BJ (cell line): ENCODE results near the gene SUGT1. TPM values are rescaled to one million over a fixed set of nuclear protein-coding genes. Genes with fewer than 3 reads are reported as not detected.

Experiments
- CTCF ChIA-PET: fragments of 350-600 bp; formaldehyde crosslinking; extraction: SDS; loops from one replicate; lab custom pipeline; 2021; ENCODE audit warnings: antibody characterized with exemption, inconsistent platforms; lab: Yijun Ruan, JAX
- POLR2A ChIA-PET: fragments of 300-600 bp; sonication (Branson Sonifier 250); formaldehyde crosslinking; extraction: SDS; loops from one replicate; lab custom pipeline; 2021; ENCODE audit warnings: antibody characterized with exemption; lab: Charles Lee
- DNase-seq: peaks from one replicate; pipeline ENCODE4 v3.0.0-alpha.2; 2011; ENCODE audit warnings: low read depth
- H3K27me3 ChIP-seq: 2 replicates; pipeline ENCODE4 v1.6.0; 2011; ENCODE audit warnings: low read length; ENCODE audit not compliant: control insufficient read depth, insufficient read depth
- H3K36me3 ChIP-seq: 2 replicates; pipeline ENCODE4 v1.5.1; 2011; ENCODE audit warnings: low read length; ENCODE audit not compliant: control insufficient read depth, insufficient read depth
- H3K4me3 ChIP-seq: 2 replicates; pipeline ENCODE4 v1.5.1; 2011; ENCODE audit warnings: low read depth, mild to moderate bottlenecking, control low read depth, low read length
- CTCF ChIP-seq: IDR thresholded peaks from 2 replicates; pipeline ENCODE4 v1.5.1; 2011; ENCODE audit warnings: low read depth, mild to moderate bottlenecking, control low read depth, inconsistent platforms, low read length, moderate library complexity; ENCODE audit not compliant: insufficient read depth
- polyA plus RNA-seq: library from polyadenylated mRNA; depleted of rRNA; stranded (reverse); fragments of >200 nt; gene quantifications from 2 replicates; pipeline ENCODE4 v1.2.3, GENCODE V29; 2011; rRNA removed

The SUGT1 gene
- polyA plus RNA-seq, 1 experiment: 28.5 TPM

- POLR2A ChIA-PET: no interaction called here
- Histone ChIP-seq H3K27me3 (peaks cover 15% of the 10 kb centered on the region), H3K36me3 (no peaks in the 10 kb centered on the region), H3K4me3 (no peak overlapping the region)
- CTCF ChIA-PET: no interaction called here
- TF ChIP-seq CTCF: no peak
- DNase-seq: no peak
These were observed 91.4 kb downstream of the SUGT1 start for GRCh38 chr13:52743988-52744387.

GRCh38 chr13:52744842-52745375, 92.3 kb downstream of the SUGT1 start:
- Histone ChIP-seq H3K4me3 (no peak overlapping the region), H3K27me3 (peaks cover 5% of the 10 kb centered on the region), H3K36me3 (no peaks in the 10 kb centered on the region)
- CTCF ChIA-PET: no interaction called here
- POLR2A ChIA-PET: no interaction called here
- TF ChIP-seq CTCF: no peak
- no peak for DNase-seq

- CTCF ChIA-PET: no interaction called here
- Histone ChIP-seq H3K4me3 (no peak overlapping the region), H3K36me3 (no peaks in the 10 kb centered on the region), H3K27me3 (no peaks in the 10 kb centered on the region; the same call in 1 of the 2 replicates)
- DNase-seq: no peak
- no peak for TF ChIP-seq CTCF
- POLR2A ChIA-PET: no interaction called here
These were observed 93.5 kb downstream of the SUGT1 start for GRCh38 chr13:52746141-52746540.

GRCh38 chr13:52749419-52749818, 96.8 kb downstream of the SUGT1 start:
- no peaks in the 10 kb centered on the region for H3K27me3 ChIP-seq
- no peak for DNase-seq
- ChIA-PET POLR2A (no interaction called here), CTCF (no interaction called here)
- no peaks in the 10 kb centered on the region for H3K36me3 ChIP-seq
- no peak overlapping the region for H3K4me3 ChIP-seq
- TF ChIP-seq CTCF: no peak

Other genes with a start within 250 kb of the SUGT1 start
- gene THSD1, start 246.7 kb upstream of the SUGT1 start, polyA plus RNA-seq: 4.3 and 4.5 TPM in 2 replicates
- 10.0 and 19.7 TPM in 2 replicates for gene VPS36, start 202.2 kb upstream of the SUGT1 start, polyA plus RNA-seq
- gene CKAP2, start 197.4 kb upstream of the SUGT1 start, polyA plus RNA-seq: 9.6 and 17.2 TPM in 2 replicates
- 5.0 and 6.9 TPM in 2 replicates for gene HNRNPA1L2, start 10.4 kb upstream of the SUGT1 start, polyA plus RNA-seq
- gene CNMD, start 87.0 kb downstream of the SUGT1 start, polyA plus RNA-seq: not detected in 2 replicates
- gene PCDH8, start 195.8 kb downstream of the SUGT1 start, polyA plus RNA-seq: 0.83 and 1.8 TPM in 2 replicates